ENCODE measurements around the gene WHRN.

- TF ChIP-seq POLR2A (IDR thresholded peaks at IDR 0.05; ENCODE audit: low read depth, low read length) (no peak), POLR2AphosphoS5 (IDR thresholded peaks at IDR 0.05; ENCODE audit: low read depth, low read length) (no peak)
Measured at GRCh38 chr9:114496011-114496410, 9.3 kb downstream of the WHRN start.

All from GM12892 (cell line).